ENCODE results near the gene SERBP1.

The SERBP1 gene

DNA sequence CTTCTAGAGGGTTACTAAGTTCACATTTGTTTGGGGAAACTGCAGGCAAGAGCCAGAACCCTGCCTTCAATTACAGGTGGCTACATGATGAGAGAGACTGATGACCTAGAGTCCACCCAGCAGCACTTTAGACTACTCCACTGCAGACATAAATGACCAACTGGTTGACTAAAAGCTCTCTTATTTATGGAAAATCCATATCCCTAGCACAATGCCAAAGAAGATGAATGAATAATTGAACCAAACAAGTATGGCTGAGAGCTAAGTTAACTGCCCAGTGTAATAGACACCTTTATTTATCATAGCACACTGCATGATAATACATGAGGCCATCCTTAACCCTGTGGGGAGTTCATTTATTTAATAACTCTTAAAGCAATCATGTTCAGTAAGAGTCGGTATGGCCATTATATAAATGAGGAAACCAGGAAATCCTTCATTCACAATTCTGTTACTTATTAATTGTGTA lies 62.1 kb downstream of the SERBP1 start:
- H3K9me3 Mint-ChIP-seq, result no peaks in the 10 kb centered on the region

DNA sequence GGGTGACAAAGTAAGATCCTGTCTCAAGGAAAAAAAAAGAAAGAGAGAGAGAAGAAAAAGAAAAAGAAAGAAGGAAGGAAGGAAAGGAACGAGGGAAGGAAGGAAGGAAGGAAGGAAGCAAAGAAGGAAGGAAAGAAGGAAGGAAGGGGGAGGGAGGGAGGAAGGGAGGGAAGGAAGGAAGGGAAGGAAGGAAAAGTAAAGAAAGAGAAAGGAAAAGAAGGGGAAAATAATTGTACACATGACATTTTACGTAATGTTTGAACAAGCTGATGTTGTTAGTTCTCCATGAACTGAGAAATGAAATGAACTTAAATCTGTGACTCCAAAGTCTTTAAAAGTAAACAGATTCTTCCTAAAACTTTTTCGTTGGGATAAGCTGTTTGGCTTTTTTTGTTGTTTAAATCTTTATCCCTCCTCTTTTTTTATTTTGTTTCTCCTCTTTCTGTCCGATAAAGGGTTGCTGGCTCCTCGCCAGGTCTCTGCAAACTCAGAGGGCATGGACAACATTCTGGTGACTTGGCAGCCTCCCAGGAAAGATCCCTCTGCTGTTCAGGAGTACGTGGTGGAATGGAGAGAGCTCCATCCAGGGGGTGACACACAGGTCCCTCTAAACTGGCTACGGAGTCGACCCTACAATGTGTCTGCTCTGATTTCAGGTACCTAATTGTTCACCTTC lies 62.7 kb downstream of the SERBP1 start:
- Mint-ChIP-seq H3K36me3 (peaks cover 24% of the 10 kb centered on the region), H3K4me3 (no peak overlapping the region)

More for the DNA sequence above, 62.1 kb downstream of the SERBP1 start:
- H3K4me3 Mint-ChIP-seq, result no peak overlapping the region
- peaks cover 9% of the 10 kb centered on the region for H3K4me1 Mint-ChIP-seq
- no peak overlapping the region for H3K27ac Mint-ChIP-seq
- peaks cover 22% of the 10 kb centered on the region for H3K36me3 Mint-ChIP-seq
- H3K27me3 Mint-ChIP-seq, result no peaks in the 10 kb centered on the region

GRCh38 chr1:67361641-67362040 lies 68.6 kb downstream of the SERBP1 start:
- no peaks in the 10 kb centered on the region for H3K27me3 Mint-ChIP-seq
- H3K36me3 Mint-ChIP-seq, result peaks cover 15% of the 10 kb centered on the region
- H3K4me1 Mint-ChIP-seq, result peaks cover 21% of the 10 kb centered on the region
- H3K27ac Mint-ChIP-seq, result no peak overlapping the region
- no peak overlapping the region for H3K4me3 Mint-ChIP-seq
- no peaks in the 10 kb centered on the region for H3K9me3 Mint-ChIP-seq

More for the DNA sequence above, 62.7 kb downstream of the SERBP1 start:
- peaks cover 9% of the 10 kb centered on the region for H3K4me1 Mint-ChIP-seq
- no peak overlapping the region for H3K27ac Mint-ChIP-seq
- H3K9me3 Mint-ChIP-seq, result no peaks in the 10 kb centered on the region
- no peaks in the 10 kb centered on the region for H3K27me3 Mint-ChIP-seq

GRCh38 chr1:67359592-67359991 lies 70.6 kb downstream of the SERBP1 start:
- Mint-ChIP-seq H3K27ac (no peak overlapping the region), H3K27me3 (no peaks in the 10 kb centered on the region), H3K4me1 (peaks cover 14% of the 10 kb centered on the region), H3K36me3 (peaks cover 21% of the 10 kb centered on the region), H3K9me3 (no peaks in the 10 kb centered on the region), H3K4me3 (no peak overlapping the region)

Measured in activated naive CD4-positive, alpha-beta T cell treated with anti-CD3 and anti-CD28 coated beads, Interleukin-2, amount 50 U/mL, for 24 hours (primary cell).